GM23338 (cell line): Measurements from ENCODE around the gene SLC17A7. TPM values are rescaled to one million over a fixed set of nuclear protein-coding genes. Genes with fewer than 3 reads are reported as not detected.

Source experiments
- ATAC-seq: fragments of 200-7000 bp; cut with Tn5 transposase; 3 replicates; pipeline ENCODE4 v1.9.1; 2020
- DNase-seq: peaks from one replicate; pipeline ENCODE4 v3.0.0-alpha.2; 2015; ENCODE audit warnings: low spot score
- H2AFZ ChIP-seq: fragments of 200-600 bp; sonication (generic); 2 replicates; pipeline ENCODE4 v1.8.0; 2016; ENCODE audit warnings: antibody characterized with exemption, mild to moderate bottlenecking, moderate library complexity
- H3F3A ChIP-seq: fragments of 200-600 bp; sonication (generic); replicated peaks from 2 replicates; pipeline ENCODE4 v1.8.0; 2017; ENCODE audit warnings: antibody characterized with exemption, mixed run types, low read depth
- H3K27ac ChIP-seq: fragments of 200-600 bp; sonication (generic); 2 replicates; pipeline ENCODE4 v1.6.1; 2016; ENCODE audit warnings: low read depth
- H3K27me3 ChIP-seq: fragments of 200-600 bp; sonication (generic); 2 replicates; pipeline ENCODE4 v1.8.0; 2016; ENCODE audit warnings: mild to moderate bottlenecking, mixed run types, moderate library complexity; ENCODE audit not compliant: insufficient read depth
- H3K36me3 ChIP-seq: fragments of 200-600 bp; sonication (generic); 2 replicates; pipeline ENCODE4 v1.8.0; 2016; ENCODE audit warnings: mild to moderate bottlenecking; ENCODE audit not compliant: insufficient read depth
- H3K4me1 ChIP-seq: fragments of 200-600 bp; sonication (generic); 2 replicates; pipeline ENCODE4 v1.8.0; 2016; ENCODE audit warnings: mild to moderate bottlenecking, moderate library complexity; ENCODE audit not compliant: insufficient read depth
- H3K4me2 ChIP-seq: fragments of 200-600 bp; sonication (generic); 2 replicates; pipeline ENCODE4 v1.7.1; 2017; ENCODE audit warnings: mixed run types
- H3K4me3 ChIP-seq: fragments of 200-600 bp; sonication (generic); 2 replicates; pipeline ENCODE4 v1.6.1; 2016; ENCODE audit warnings: mixed run types
- H3K79me2 ChIP-seq: fragments of 200-600 bp; sonication (generic); replicated peaks from 2 replicates; pipeline ENCODE4 v1.8.0; 2017; ENCODE audit warnings: mild to moderate bottlenecking; ENCODE audit not compliant: insufficient read depth
- H3K9me2 ChIP-seq: fragments of 200-600 bp; sonication (generic); 2 replicates; pipeline ENCODE4 v1.8.0; 2017; ENCODE audit not compliant: insufficient read depth
- H4K20me1 ChIP-seq: fragments of 200-600 bp; sonication (generic); replicated peaks from 2 replicates; pipeline ENCODE4 v1.8.0; 2017; ENCODE audit warnings: mild to moderate bottlenecking; ENCODE audit not compliant: insufficient read depth
- H3K27ac Mint-ChIP-seq: 2 replicates; pipeline ENCODE4 v1.8.0; 2020; ENCODE audit warnings: inconsistent platforms, mild to moderate bottlenecking, moderate library complexity, mixed read lengths
- H3K27me3 Mint-ChIP-seq: 3 replicates; pipeline ENCODE4 v1.8.0; 2022; ENCODE audit warnings: low read depth, mild to moderate bottlenecking, moderate library complexity, mixed read lengths, inconsistent platforms; ENCODE audit not compliant: insufficient read depth, poor library complexity
- H3K36me3 Mint-ChIP-seq: 3 replicates; pipeline ENCODE4 v1.8.0; 2021; ENCODE audit warnings: low read depth, mild to moderate bottlenecking, inconsistent platforms, moderate library complexity, mixed read lengths
- H3K4me1 Mint-ChIP-seq: 3 replicates; pipeline ENCODE4 v1.8.0; 2020; ENCODE audit warnings: mild to moderate bottlenecking, inconsistent platforms, mixed read lengths
- H3K4me3 Mint-ChIP-seq: 3 replicates; pipeline ENCODE4 v1.8.0; 2021; ENCODE audit warnings: moderate library complexity, mild to moderate bottlenecking, inconsistent platforms, mixed read lengths
- H3K9me3 Mint-ChIP-seq: 3 replicates; pipeline ENCODE4 v1.8.0; 2020; ENCODE audit warnings: moderate library complexity, mild to moderate bottlenecking, inconsistent platforms, mixed read lengths
- CREB1 ChIP-seq: fragments of 250-450 bp; sonication (Bioruptor Pico); IDR thresholded peaks from 2 replicates; pipeline ENCODE4 v1.5.0; 2020; ENCODE audit warnings: low read depth, mild to moderate bottlenecking, moderate library complexity
- EZH2 ChIP-seq: fragments of 200-600 bp; sonication (generic); IDR thresholded peaks from one replicate; pipeline ENCODE4 v1.8.0; 2017; ENCODE audit warnings: antibody characterized with exemption, mild to moderate bottlenecking, low read depth; ENCODE audit not compliant: unreplicated experiment
- EZH2phosphoT487 ChIP-seq: fragments of 200-600 bp; sonication (generic); IDR thresholded peaks from one replicate; pipeline ENCODE4 v1.8.1; 2018; ENCODE audit warnings: antibody characterized with exemption; ENCODE audit not compliant: unreplicated experiment
- JUNB ChIP-seq: IDR thresholded peaks from one replicate; pipeline ENCODE4 v1.6.1; 2016; ENCODE audit warnings: antibody characterized with exemption; ENCODE audit not compliant: unreplicated experiment
- NANOG ChIP-seq: IDR thresholded peaks from 2 replicates; pipeline ENCODE4 v1.6.1; 2016; ENCODE audit warnings: antibody characterized with exemption, borderline replicate concordance
- POLR2AphosphoS5 ChIP-seq: IDR thresholded peaks from 2 replicates; pipeline ENCODE4 v1.6.1; 2016; ENCODE audit warnings: antibody characterized with exemption, low read depth
- STAT1 ChIP-seq: IDR thresholded peaks from one replicate; pipeline ENCODE4 v1.6.1; 2016; ENCODE audit warnings: antibody characterized with exemption; ENCODE audit not compliant: unreplicated experiment
- ZNF114 ChIP-seq: fragments of 250-450 bp; sonication (Bioruptor Pico); IDR thresholded peaks from 2 replicates; pipeline ENCODE4 v1.5.0; 2020; ENCODE audit warnings: mild to moderate bottlenecking, moderate library complexity
- ZNF331 ChIP-seq: fragments of 250-450 bp; sonication (Bioruptor Pico); IDR thresholded peaks from 2 replicates; pipeline ENCODE4 v1.5.0; 2020; ENCODE audit warnings: low read depth, mild to moderate bottlenecking, moderate library complexity
- polyA plus RNA-seq: library from polyadenylated mRNA; unstranded; fragments of >200 nt; fragmentation: Nextera tagmentation; extraction: Ambion mirVana; gene quantifications from 2 replicates; pipeline ENCODE4 v1.2.1, GENCODE V29; 2016
- total RNA-seq: library from RNA; depleted of rRNA; stranded (reverse); fragments of >200 nt; shearing (Covaris generic); gene quantifications from 2 replicates; pipeline ENCODE4 v1.2.3, GENCODE V29; 2014
- TF ChIP-seq, protein P1 (sequence below), 2 experiments: fragments of 200-600 bp in 1 of 2; sonication (generic) in 1 of 2; conservative IDR thresholded peaks; 2 replicates each; pipeline versions ENCODE4 v1.5.1 to v1.6.1; 2016 to 2017; ENCODE audit warnings: antibody characterized with exemption in 2 of 2, low read depth in 2 of 2, mild to moderate bottlenecking in 2 of 2, moderate library complexity in 1 of 2
- TF ChIP-seq, protein P2 (sequence below): IDR thresholded peaks from 2 replicates; pipeline ENCODE4 v1.6.1; 2016; ENCODE audit warnings: antibody characterized with exemption
- TF ChIP-seq, protein P3 (sequence below): fragments of 250-450 bp; sonication (Bioruptor Pico); IDR thresholded peaks from 2 replicates; pipeline ENCODE4 v1.5.0; 2020; ENCODE audit warnings: mild to moderate bottlenecking, moderate library complexity
- TF ChIP-seq, protein P4 (sequence below): IDR thresholded peaks from one replicate; pipeline ENCODE4 v1.6.1; 2018; ENCODE audit warnings: antibody characterized with exemption; ENCODE audit not compliant: unreplicated experiment

Gene SLC17A7
- total and polyA plus RNA-seq, 2 experiments from 2014 or later: 0.90 to 1.5 TPM

DNA sequence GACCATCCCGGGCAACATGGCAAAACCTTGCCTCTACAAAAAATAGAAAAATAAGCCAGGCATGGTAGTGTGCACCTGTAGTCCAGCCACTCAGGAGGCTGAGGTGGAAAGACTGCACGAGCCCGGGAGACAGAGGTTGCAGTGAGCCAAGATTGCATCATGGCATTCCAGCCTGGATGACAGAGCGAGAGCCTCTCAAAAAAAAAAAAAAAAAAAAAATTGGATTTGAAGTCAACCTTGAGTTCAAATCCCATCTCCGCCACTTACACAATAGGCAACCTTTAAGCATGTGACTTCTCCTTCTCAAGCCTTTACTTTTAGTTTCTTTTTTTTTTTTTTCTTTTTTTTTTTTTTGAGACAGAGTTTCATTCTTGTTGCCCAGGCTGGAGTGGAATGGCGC, 41.3 kb downstream of the SLC17A7 start:
- H3K79me2 ChIP-seq: no peaks in the 10 kb centered on the region
- H3K27ac ChIP-seq: no peak overlapping the region
- H3K9me3 Mint-ChIP-seq: no peaks in the 10 kb centered on the region; the same call in 2 of the 3 replicates
- DNase-seq (no peak), ATAC-seq (no peak)
- 0 out of 2 replicates have a peak, but pooled peaks cover 3% of the 10 kb centered on the region for H3K9me2 ChIP-seq
- TF ChIP-seq, protein P1, sequence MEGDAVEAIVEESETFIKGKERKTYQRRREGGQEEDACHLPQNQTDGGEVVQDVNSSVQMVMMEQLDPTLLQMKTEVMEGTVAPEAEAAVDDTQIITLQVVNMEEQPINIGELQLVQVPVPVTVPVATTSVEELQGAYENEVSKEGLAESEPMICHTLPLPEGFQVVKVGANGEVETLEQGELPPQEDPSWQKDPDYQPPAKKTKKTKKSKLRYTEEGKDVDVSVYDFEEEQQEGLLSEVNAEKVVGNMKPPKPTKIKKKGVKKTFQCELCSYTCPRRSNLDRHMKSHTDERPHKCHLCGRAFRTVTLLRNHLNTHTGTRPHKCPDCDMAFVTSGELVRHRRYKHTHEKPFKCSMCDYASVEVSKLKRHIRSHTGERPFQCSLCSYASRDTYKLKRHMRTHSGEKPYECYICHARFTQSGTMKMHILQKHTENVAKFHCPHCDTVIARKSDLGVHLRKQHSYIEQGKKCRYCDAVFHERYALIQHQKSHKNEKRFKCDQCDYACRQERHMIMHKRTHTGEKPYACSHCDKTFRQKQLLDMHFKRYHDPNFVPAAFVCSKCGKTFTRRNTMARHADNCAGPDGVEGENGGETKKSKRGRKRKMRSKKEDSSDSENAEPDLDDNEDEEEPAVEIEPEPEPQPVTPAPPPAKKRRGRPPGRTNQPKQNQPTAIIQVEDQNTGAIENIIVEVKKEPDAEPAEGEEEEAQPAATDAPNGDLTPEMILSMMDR (conservative IDR thresholded peaks at IDR 0.05; ENCODE audit: low read depth in 2 of 2): no peak
- TF ChIP-seq ZNF331 (CRISPR knock-in tag): no peak
- no peak for TF ChIP-seq EZH2
- TF ChIP-seq, protein P2, sequence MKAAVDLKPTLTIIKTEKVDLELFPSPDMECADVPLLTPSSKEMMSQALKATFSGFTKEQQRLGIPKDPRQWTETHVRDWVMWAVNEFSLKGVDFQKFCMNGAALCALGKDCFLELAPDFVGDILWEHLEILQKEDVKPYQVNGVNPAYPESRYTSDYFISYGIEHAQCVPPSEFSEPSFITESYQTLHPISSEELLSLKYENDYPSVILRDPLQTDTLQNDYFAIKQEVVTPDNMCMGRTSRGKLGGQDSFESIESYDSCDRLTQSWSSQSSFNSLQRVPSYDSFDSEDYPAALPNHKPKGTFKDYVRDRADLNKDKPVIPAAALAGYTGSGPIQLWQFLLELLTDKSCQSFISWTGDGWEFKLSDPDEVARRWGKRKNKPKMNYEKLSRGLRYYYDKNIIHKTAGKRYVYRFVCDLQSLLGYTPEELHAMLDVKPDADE: no peak
- no peak for TF ChIP-seq NANOG
- no peak for TF ChIP-seq ZNF114 (CRISPR knock-in tag)
- no peak for TF ChIP-seq JUNB
- TF ChIP-seq STAT1: no peak
- no peak for TF ChIP-seq EZH2phosphoT487
- TF ChIP-seq, protein P3, sequence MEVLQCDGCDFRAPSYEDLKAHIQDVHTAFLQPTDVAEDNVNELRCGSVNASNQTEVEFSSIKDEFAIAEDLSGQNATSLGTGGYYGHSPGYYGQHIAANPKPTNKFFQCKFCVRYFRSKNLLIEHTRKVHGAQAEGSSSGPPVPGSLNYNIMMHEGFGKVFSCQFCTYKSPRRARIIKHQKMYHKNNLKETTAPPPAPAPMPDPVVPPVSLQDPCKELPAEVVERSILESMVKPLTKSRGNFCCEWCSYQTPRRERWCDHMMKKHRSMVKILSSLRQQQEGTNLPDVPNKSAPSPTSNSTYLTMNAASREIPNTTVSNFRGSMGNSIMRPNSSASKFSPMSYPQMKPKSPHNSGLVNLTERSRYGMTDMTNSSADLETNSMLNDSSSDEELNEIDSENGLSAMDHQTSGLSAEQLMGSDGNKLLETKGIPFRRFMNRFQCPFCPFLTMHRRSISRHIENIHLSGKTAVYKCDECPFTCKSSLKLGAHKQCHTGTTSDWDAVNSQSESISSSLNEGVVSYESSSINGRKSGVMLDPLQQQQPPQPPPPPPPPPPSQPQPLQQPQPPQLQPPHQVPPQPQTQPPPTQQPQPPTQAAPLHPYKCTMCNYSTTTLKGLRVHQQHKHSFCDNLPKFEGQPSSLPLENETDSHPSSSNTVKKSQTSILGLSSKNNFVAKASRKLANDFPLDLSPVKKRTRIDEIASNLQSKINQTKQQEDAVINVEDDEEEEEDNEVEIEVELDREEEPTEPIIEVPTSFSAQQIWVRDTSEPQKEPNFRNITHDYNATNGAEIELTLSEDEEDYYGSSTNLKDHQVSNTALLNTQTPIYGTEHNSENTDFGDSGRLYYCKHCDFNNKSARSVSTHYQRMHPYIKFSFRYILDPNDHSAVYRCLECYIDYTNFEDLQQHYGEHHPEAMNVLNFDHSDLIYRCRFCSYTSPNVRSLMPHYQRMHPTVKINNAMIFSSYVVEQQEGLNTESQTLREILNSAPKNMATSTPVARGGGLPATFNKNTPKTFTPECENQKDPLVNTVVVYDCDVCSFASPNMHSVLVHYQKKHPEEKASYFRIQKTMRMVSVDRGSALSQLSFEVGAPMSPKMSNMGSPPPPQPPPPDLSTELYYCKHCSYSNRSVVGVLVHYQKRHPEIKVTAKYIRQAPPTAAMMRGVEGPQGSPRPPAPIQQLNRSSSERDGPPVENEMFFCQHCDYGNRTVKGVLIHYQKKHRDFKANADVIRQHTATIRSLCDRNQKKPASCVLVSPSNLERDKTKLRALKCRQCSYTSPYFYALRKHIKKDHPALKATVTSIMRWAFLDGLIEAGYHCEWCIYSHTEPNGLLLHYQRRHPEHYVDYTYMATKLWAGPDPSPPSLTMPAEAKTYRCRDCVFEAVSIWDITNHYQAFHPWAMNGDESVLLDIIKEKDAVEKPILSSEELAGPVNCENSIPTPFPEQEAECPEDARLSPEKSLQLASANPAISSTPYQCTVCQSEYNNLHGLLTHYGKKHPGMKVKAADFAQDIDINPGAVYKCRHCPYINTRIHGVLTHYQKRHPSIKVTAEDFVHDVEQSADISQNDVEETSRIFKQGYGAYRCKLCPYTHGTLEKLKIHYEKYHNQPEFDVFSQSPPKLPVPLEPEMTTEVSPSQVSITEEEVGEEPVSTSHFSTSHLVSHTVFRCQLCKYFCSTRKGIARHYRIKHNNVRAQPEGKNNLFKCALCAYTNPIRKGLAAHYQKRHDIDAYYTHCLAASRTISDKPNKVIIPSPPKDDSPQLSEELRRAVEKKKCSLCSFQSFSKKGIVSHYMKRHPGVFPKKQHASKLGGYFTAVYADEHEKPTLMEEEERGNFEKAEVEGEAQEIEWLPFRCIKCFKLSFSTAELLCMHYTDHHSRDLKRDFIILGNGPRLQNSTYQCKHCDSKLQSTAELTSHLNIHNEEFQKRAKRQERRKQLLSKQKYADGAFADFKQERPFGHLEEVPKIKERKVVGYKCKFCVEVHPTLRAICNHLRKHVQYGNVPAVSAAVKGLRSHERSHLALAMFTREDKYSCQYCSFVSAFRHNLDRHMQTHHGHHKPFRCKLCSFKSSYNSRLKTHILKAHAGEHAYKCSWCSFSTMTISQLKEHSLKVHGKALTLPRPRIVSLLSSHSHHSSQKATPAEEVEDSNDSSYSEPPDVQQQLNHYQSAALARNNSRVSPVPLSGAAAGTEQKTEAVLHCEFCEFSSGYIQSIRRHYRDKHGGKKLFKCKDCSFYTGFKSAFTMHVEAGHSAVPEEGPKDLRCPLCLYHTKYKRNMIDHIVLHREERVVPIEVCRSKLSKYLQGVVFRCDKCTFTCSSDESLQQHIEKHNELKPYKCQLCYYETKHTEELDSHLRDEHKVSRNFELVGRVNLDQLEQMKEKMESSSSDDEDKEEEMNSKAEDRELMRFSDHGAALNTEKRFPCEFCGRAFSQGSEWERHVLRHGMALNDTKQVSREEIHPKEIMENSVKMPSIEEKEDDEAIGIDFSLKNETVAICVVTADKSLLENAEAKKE (CRISPR knock-in tag): no peak
- TF ChIP-seq, protein P4, sequence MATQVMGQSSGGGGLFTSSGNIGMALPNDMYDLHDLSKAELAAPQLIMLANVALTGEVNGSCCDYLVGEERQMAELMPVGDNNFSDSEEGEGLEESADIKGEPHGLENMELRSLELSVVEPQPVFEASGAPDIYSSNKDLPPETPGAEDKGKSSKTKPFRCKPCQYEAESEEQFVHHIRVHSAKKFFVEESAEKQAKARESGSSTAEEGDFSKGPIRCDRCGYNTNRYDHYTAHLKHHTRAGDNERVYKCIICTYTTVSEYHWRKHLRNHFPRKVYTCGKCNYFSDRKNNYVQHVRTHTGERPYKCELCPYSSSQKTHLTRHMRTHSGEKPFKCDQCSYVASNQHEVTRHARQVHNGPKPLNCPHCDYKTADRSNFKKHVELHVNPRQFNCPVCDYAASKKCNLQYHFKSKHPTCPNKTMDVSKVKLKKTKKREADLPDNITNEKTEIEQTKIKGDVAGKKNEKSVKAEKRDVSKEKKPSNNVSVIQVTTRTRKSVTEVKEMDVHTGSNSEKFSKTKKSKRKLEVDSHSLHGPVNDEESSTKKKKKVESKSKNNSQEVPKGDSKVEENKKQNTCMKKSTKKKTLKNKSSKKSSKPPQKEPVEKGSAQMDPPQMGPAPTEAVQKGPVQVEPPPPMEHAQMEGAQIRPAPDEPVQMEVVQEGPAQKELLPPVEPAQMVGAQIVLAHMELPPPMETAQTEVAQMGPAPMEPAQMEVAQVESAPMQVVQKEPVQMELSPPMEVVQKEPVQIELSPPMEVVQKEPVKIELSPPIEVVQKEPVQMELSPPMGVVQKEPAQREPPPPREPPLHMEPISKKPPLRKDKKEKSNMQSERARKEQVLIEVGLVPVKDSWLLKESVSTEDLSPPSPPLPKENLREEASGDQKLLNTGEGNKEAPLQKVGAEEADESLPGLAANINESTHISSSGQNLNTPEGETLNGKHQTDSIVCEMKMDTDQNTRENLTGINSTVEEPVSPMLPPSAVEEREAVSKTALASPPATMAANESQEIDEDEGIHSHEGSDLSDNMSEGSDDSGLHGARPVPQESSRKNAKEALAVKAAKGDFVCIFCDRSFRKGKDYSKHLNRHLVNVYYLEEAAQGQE: no peak
- TF ChIP-seq POLR2AphosphoS5: no peak
- TF ChIP-seq CREB1 (CRISPR knock-in tag): no peak
- no peak overlapping the region for H2AFZ ChIP-seq
- H3K36me3 Mint-ChIP-seq: no peaks in the 10 kb centered on the region
- peaks cover 29% of the 10 kb centered on the region for H3K27me3 Mint-ChIP-seq
- H3K4me3 ChIP-seq: no peak overlapping the region
- H4K20me1 ChIP-seq: no peaks in the 10 kb centered on the region
- H3K4me1 Mint-ChIP-seq: peaks cover 49% of the 10 kb centered on the region
- no peak overlapping the region for H3K4me2 ChIP-seq
- no peaks in the 10 kb centered on the region for H3K36me3 ChIP-seq
- H3K4me1 ChIP-seq: peaks cover 20% of the 10 kb centered on the region
- H3K4me3 Mint-ChIP-seq: no peak overlapping the region
- H3F3A ChIP-seq: peaks cover 9% of the 10 kb centered on the region; the same call in 1 of the 2 replicates
- H3K27ac Mint-ChIP-seq: no peak overlapping the region
- H3K27me3 ChIP-seq: no peaks in the 10 kb centered on the region
